ENCODE measurements around the gene CEACAM16.
"Not testable (repeated sequence)": the region's sequence is repeated elsewhere in the genome, so short reads cannot be mapped to it uniquely, and the experiment has no call there.

Gene CEACAM16, protein sequence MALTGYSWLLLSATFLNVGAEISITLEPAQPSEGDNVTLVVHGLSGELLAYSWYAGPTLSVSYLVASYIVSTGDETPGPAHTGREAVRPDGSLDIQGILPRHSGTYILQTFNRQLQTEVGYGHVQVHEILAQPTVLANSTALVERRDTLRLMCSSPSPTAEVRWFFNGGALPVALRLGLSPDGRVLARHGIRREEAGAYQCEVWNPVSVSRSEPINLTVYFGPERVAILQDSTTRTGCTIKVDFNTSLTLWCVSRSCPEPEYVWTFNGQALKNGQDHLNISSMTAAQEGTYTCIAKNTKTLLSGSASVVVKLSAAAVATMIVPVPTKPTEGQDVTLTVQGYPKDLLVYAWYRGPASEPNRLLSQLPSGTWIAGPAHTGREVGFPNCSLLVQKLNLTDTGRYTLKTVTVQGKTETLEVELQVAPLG

DNA sequence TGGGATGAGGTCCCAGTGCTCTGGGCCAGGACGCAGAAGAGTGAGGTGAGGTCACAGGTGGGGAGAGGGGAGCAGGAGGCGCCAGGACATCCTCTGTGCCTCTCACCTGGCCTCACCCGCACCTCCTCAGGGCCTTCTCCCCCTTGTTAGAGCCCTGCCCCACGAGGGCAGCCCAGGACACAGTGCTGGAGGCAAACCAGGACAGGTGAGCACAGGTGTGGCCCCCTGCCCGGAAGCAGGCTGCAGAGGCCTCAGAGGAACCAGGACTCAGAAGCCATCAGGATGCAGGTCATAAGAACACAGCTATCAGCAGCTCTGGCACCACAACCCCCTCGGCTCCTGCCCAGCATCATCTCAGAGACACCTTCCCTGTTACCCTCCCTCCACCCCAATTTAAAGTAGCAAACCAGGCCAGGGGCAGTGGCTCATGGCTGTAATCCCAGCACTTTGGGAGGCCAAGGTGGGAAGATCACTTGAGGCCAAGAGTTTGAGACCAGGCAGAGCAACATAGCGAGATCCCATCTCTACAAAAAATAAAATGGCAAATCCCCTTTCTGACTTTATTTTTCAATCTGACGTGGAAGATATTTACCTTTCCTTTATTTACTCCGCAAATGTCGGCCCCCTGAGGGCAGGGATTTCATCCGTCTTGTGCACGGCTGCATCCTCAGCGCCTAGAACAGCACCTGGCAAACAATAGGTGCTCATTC is at the start of gene CEACAM16:
Gene CEACAM16 (plus strand): TSS at position 660 of the 710 bp plus-strand sequence. CDS start 2,306 bp downstream, outside the sequence.
- peak; percentile 35 for DNase-seq

DNA sequence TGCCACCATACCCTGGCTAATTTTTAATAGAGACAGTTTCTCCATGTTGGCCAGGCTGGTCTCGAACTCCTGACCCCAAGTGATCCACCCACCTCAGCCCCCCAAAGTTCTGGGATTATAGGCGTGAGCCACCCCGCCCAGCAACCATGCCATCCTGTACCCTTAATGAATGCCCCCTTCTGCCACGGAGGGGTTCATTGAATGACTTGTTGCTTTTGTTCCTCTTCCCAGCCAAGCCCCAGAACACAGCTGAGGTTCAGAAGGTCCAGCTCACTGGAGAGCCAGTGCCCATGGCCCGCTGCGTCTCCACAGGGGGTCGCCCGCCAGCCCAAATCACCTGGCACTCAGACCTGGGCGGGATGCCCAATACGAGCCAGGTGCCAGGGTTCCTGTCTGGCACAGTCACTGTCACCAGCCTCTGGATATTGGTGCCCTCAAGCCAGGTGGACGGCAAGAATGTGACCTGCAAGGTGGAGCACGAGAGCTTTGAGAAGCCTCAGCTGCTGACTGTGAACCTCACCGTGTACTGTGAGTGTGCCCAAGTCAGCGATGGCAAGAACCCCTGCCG is 49.3 kb upstream of the CEACAM16 start:
- DNase-seq: no peak

GRCh38 chr19:44653343-44653742 is 45.6 kb upstream of the CEACAM16 start:
- DNase-seq: no peak

DNA sequence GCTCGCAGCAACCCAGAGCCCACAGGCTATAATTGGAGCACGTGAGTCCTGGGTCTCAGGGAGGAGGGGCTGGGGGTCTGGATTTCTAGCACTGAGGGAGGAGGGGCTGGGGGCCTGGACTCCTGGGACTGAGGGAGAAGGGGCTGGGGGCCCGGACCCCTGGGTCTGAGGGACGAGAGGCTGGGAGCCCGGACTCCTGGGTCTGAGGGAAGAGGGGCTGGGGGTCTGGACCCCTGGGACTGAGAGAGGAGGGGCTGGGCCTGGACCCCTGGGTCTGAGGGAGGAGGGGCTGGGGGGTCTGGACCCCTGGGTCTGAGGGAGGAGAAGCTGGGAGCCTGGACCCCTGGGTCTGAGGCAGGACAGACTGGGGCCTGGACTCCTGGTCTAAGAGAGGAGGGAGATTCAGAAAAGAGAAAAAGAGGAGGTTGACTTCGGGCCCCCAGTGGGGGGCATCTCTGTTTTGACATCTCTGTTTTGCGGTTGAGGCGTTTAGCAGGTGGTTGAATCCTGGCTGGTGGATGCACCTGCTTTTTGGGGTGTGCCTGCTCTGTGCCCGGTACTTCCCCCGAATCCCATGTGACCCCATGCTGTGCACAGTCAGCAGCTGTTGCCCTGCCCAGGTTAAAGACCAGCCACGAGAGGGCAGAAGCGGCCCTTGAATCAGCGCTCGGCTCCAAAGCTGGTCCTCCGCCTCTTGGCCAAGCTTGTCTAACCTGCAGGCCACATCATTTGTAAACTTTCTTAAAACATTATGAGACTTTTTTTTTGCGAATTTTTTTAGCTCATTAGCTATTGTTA is 44.8 kb upstream of the CEACAM16 start:
- peak; percentile 67 for DNase-seq

- peak; percentile 68 for DNase-seq
These were observed 41.6 kb upstream of the CEACAM16 start for GRCh38 chr19:44657211-44657921.

- no peak for DNase-seq
These were observed 40.8 kb upstream of the CEACAM16 start for GRCh38 chr19:44658069-44658733.

DNA sequence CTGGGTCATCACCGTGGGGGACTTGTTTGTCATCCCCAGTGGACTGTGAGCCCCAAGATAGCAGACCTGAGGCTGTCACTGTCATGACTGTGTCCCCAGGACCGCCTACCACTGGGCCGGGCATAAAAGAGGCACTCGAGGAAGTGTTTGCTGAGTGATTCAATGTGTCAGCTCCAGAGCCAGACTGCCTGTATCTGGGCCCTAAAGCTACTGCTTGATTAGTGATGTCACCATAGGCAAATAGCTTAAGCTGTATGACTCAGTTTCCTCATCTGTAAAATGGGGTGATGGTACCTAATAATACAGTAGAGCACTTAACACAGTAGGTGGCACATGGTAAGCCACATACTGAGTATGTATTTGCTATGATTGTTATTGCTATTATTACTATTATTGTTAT is 38.9 kb upstream of the CEACAM16 start:
- peak; percentile 85 for DNase-seq

- DNase-seq: no peak
These were observed 37.7 kb upstream of the CEACAM16 start for GRCh38 chr19:44661205-44661604.

DNA sequence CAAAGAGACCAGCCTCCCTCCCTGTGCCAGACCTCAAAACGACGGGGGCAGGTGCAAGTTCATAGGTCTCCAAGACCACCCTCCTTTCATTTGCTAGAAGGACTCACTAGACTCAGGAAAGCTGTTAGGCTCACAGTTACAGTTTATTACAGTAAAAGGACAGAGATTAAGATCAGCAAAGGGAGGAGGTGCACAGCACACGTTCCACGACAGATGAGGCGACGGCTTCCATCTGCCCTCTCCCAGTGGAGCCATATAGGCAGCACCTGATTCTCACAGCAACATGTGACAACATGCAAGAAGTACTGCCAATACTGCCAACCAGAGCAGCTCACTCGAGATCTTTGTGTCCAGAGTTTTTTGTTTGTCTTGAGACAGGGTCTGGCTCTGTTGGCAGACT is 37.0 kb upstream of the CEACAM16 start:
- no peak for DNase-seq

DNA sequence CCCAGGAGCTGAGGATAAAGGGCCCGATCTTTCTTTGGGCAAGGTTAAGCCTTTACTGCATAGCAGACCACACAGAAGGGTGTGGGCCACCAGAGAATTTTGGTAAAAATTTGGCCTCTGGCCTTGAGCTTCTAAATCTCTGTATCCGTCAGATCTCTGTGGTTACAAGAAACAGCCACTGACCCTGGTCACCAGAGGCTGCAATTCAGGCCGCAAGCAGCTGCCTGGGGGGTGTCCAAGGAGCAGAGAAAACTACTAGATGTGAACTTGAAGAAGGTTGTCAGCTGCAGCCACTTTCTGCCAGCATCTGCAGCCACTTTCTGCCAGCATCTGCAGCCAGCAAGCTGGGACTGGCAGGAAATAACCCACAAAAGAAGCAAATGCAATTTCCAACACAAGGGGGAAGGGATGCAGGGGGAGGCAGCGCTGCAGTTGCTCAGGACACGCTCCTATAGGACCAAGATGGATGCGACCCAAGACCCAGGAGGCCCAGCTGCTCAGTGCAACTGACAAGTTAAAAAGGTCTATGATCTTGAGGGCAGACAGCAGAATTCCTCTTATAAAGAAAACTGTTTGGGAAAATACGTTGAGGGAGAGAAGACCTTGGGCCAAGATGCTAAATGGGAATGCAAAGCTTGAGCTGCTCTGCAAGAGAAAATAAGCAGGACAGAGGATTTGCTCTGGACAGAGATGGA is 36.1 kb upstream of the CEACAM16 start:
- no peak for DNase-seq

DNA sequence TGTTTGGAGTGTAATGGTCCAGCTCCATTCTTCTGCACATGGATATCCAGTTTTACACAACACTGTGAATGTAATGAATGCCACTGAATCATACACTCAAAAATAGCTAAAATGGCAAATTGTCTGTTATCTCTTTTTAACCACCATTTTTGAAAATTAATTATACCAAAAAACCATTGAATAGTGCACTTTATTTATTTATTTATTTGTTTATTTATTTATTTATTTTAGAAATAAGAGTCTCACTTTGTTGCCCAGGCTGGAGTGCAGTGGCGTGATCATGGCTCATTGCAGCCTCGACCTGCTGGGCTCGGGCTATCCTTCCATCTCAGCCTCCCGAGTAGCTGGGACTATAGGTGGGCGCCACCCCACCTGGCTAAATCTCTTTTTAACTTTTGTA is 35.0 kb upstream of the CEACAM16 start:
- DNase-seq: no peak

DNA sequence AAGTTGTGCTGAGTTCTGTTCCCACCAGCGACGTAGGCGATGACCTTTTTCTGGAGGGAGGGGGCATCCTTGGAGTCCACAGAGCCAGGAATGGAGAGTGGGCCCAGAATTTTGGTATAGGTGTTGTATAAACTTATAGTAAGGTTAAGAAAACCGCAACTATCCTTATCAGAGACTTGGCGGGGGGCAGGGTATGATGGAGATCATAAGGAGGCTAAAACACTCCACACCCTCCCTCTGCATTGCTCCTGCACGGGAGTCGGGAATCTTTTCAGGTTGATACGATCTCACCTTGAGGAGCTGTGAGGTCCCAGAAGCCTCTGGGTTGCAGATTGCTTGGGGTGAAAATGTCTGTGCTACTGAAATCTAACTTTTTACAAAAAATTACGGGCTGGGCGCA is 34.0 kb upstream of the CEACAM16 start:
- no peak for DNase-seq

DNA sequence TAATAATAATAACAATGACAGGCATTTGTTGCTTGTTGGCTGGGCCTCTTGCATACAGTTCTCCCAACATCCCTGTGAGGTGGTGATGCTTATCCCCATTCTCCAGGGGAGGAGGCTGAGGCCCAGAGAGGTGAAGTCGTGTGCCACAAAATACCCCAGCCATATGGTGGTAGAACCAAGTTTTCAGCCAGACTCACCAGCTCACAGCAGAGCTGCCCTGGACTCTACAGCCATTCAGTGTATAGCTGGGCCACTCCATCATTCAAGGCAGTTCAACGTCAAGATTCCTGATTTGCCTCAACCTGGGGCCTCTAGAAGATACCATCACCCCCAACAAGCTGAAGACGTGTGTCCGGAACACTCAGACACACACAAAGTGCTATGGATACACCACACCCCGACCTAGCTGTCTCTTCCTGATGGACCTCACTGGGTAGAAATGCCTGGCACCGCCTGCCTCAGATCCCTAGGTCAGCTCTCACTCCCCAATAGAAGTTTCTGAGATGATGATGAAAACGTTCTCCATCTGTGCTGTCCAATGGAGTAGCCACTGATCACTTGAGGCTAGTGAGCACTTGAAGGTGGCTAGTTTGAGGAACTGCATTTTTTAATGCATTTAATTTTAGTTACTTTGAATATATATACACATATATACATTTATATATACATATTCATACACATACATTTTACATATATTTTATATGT is 31.9 kb upstream of the CEACAM16 start:
- DNase-seq: peak; percentile 23

GRCh38 chr19:44668985-44669764 is 29.8 kb upstream of the CEACAM16 start:
- peak; percentile 16 for DNase-seq

DNA sequence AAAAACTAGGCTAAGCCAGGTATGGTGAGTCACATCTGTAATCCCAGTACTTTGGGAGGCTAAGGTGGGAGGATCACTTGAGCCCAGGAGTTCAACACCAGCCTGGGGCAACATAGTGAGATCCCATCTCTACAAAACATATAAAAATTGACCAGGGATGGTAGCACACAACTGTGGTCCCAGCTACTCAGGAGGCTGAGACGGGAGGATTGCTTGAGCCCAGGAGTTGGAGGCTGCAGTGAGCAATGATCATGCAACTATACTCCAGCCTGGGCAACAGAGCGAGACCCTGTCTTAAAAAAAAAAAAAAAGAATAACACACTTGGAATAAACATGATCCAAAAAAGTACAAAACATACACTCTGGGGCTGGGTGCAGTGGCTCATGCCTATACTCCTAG is 28.9 kb upstream of the CEACAM16 start:
- DNase-seq: not testable (repeated sequence)

DNA sequence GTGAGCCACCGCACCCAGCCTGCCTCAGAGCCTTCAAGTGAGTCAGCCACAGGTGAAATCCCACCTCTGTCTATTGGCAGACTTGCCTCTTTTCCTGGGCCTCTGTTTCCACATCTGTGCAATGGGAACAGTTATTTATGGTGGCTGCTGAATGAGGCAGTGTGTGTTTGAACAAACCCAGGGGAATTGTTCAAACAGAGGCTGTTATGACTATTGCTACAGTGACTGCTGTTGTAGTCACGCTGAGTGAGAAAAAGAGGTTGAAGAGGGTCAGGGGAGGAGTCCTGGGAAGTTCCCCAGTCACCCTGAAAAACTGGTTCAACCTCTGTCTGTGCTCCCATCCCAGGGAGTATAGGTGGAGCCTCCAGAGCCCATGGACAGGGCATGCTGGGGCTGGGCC is 27.6 kb upstream of the CEACAM16 start, which contains the start of gene CEACAM19:
Gene CEACAM19 (plus strand): TSS at position 83 of the 400 bp plus-strand sequence. CDS start 450 bp downstream, outside the sequence.
- DNase-seq: peak; percentile 89

DNA sequence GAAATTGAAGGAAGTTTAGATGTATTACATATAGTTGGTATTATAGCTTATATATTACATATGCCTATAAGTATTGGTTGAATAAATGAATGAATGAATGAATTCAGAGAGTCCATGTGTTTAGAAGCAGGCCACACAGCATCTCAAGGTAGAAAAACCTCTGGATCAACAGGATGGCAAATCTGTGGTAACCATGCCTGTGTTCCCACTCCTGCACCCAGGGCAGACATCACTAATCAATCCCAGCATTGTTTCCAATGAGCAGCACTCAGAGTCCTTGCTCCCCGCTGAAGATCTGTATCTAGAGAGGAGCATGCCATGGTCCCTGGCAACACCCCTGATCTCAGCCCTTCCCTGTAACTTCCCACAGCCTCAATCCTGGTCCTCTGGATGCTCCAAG is 26.7 kb upstream of the CEACAM16 start:
- peak; percentile 17 for DNase-seq

- no peak for DNase-seq
These were observed 25.4 kb upstream of the CEACAM16 start for GRCh38 chr19:44673510-44673909.

GRCh38 chr19:44675521-44675920 is 23.4 kb upstream of the CEACAM16 start:
- no peak for DNase-seq
